ENCODE results near the gene SUMF2. TPM values are rescaled to one million over a fixed set of nuclear protein-coding genes. Genes with fewer than 3 reads are reported as not detected.
"Not testable (repeated sequence)": the region's sequence is repeated elsewhere in the genome, so short reads cannot be mapped to it uniquely, and the experiment has no call there.

The SUMF2 gene
- 71.3 TPM for total RNA-seq

DNA sequence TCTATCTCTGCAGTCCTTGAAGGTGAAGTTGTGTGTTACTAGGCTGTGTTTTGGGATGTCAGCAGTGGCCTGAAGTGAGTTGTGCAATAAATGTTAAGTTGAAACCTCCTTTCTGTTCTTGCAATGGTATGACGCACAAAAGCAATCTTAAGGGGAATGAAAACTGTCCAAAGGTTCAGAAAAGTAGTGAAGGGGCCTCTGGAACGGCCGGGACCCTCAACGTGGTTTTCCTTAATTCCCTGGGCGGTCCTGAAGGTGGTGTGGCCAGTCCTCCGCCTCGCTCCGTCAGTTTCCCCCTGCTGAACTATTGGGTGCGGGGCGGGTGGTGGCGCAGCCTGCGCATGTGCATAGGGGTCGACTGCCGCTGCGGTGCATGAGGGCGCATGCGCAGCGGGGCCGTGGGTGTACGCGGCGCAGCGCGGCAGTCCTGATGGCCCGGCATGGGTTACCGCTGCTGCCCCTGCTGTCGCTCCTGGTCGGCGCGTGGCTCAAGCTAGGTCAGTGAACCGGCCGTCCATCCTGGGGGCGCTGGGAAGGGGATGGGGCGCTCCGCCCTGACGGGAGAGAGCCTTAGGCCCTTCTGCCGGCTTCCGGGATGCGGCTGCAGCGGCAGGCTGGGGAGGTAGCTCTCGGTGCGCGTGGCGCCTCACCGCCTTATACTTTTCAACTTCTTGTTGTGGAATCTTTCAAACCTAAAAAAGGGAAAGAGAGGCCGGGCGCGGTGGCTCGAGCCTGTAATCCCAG lies at the start of gene SUMF2:
Gene SUMF2 (plus strand): TSS at position 405 of the 744 bp plus-strand sequence. CDS start 26 bp downstream, at position 431.
- DNase-seq: peak; percentile 88

DNA sequence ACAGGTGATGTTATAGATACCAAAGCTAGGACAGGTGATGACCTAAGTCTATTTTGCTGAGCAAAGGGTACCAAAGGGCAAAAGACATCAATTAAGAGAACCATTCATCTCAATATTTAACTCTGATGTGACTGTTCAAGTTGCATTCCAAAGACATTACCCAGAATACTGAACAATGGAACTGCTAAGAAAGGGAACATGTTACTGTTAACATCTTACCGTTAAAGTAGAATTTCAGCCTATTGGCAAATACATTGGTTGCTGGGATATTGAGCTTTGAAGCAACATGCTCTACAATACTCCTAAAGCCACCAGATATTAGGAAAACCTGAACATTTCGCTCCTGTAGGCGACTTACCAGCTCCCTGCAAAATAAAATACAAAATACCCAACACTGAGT lies 47.1 kb upstream of the SUMF2 start:
- not testable (repeated sequence) for DNase-seq

DNA sequence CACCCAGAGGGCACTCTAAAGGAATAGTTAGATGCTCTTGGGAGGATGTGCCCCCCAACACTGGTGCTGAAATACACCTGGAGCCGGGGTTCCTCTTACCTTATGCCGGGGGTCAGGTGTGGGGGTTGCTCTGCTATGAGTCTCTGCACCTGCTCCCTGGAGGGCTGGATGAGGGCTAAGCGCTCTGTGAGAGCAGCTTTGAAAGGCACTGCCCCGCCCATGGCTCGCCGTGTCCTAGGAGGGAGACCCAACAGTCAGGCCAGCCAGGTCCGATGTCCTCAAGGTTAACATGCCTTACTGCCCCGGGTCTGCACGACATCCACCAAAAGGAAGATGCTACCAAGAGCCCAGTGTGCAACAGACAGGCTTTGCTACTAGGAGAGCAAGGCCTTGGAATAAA lies 44.6 kb upstream of the SUMF2 start:
- no peak for DNase-seq

DNA sequence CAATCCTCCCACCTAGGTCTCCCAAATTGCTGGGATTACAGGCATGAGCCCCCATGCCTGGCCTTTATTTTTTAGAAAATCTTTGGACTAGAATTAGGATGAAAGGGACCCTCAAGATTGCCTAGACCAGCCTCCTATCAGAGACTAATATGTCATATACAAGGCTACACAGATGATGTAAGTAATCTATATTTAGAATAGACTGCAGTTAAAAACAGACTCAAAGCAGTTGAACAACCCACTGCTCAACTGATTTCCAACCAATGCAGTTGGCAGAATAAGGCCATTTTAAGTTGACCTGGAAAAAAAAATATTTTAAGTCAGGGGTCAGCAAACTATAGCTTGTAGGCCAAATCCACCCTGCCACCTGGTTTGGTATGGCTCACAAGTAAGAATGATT lies 40.6 kb upstream of the SUMF2 start:
- no peak for DNase-seq

DNA sequence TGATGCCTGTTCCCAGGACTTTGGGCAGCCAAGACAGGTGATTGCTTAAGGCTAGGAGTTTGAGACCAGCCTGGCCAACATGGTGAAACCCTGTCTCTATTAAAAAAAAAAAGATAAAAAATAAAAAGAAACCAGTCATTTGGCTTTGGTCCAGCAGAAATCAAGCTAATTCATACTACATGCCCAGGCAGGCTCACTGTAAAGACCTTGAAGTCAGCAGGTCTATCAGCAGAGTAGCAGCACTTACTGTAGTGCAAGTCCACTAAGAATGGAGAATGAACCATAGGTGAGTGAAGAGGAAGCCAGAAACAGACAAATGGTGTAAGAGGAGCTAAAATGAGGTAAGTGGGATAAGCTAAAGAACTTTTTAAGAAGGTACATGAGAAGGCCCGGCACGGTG lies 37.5 kb upstream of the SUMF2 start:
- no peak for DNase-seq

DNA sequence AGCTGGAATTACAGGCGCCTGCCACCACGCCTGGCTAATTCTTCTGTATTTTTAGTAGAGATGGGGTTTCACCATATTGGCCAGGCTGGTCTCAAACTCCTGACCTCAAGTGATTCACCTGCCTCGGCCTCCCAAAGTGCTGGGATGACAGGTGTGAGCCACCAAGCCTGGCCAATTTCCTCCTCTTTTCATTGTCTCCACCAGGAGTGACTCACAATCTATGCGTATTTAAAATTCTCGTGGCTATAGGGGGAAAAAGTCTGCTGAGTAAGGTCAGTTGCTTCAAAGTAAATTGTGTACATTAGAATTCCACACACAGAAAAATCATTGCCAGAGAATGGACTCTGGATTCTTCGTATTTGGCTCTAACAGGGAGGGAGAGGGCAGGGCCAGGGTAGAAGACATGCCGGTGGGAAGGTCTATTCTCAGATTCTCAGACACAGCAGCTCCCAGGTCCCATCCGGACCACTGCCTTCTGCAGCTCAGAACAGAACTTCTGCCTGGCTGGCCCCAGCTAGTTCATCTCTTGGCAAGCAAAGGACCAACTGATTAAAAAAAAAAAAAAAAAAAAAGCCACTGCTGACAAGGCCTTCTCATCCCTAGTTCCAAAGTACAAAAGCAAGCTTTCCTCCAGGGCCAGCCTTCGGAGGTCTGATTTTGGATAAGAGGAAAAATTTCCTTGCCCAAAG lies 35.0 kb upstream of the SUMF2 start:
- no peak for DNase-seq

DNA sequence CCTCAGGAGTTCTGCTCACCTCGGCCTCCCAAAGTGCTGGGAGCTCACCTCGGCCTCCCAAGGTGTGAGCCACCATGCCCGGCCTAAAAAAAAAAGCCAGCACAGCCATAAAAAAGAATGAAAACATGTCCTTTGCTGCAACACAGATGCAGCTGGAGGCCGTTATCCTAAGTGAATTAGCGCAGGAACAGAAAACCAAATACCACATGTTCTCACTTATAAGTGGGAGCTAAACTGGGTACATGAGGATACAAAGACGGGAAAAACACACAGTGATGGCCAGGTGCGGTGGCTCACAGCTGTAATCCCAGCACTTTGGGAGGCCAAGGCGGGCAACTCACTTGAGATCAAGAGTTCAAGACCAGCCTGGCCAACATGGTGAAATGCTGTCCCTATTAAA lies 33.7 kb upstream of the SUMF2 start:
- no peak for DNase-seq

DNA sequence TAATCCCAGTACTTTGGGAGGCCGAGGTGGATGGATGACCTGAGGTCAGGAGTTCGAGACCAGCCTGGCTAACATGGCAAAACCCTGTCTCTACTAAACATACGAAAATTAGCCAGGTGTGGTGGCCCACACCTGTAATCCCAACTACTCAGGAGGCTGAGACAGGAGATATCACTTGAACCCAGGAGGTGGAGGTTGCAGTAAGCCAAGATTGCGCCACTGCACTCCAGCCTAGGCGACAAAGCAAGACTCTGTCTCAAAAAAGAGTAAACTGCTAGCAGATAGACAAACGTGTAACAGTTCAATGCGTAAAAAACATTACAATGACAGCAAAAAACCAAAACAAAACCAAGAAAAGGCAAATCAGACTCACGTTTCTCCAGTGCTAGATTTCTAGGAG lies 32.5 kb upstream of the SUMF2 start:
- not testable (repeated sequence) for DNase-seq

DNA sequence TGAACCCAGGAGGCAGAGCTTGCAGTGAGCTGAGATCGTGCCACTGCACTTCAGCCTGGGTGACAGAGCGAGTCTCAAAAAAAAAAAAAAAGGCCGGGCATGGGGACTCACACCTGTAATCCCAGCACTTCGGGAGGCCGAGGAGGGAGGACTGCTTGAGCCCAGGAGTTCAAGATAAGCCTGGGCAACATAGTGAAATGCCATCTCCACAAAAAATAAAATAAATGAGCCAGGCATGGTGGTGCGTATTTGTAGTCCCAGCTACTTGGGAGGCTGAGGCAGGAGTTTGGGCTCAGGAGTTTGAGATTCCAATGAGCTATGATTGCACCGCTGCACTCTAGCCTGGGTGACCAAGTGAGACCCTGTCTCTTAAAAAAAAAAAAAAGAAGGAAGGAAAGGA lies 31.5 kb upstream of the SUMF2 start:
- not testable (repeated sequence) for DNase-seq

DNA sequence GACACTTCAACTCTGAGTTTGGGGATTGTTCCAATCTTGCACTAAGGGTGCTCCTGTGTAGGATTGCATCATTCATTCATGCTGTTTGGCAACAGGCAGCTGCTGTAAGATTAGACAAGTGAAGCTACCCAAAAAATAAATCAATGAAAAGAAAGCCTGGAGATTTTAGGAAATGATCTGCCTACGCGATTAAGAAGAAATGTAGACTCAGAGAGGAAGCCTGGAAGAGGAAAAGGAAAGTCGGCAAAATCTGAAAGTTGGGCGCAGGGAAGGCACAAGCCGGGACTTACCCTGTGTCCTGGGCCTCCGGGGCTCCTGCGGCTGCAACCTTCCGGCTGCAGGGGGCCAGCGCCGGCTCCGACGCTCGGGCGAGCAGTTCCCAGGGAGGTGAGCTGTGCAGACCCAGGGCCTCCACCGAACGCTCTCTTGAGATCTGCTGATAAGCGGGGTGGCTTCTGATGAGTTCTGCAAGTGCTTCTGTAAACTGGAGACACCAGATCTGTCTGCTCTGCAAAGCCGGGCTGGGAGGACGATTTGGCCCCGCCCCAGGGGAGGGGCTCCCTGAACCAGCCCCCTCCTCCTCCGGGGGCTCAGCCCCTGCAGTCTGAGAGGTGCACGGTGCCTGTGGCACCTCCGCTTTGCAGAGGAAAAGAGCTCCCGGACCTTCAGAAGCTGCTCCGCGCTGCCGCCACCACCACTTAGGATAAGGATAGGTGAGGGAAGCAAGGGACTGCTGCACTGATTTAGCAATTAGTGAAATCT lies 30.2 kb upstream of the SUMF2 start:
- DNase-seq: peak; percentile 22

DNA sequence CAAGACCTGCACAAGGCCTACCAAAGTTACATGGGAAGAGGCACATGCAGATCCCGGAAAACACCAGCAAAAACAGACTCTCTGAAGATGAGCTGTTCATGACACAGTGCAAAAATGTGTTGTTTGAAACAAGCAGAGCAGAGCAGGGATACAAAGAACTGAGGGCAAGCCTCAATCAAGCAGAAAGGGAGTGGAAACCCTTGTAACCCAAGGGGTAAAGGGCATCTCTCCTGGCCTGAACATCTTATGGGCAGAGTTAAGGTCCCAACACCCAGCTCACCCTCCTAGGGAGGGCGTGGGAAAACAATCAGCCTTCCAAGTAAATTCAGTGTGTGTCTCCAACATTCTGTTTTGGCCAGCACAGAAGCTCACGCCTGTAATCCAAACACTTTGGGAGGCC lies 23.4 kb upstream of the SUMF2 start:
- DNase-seq: no peak

DNA sequence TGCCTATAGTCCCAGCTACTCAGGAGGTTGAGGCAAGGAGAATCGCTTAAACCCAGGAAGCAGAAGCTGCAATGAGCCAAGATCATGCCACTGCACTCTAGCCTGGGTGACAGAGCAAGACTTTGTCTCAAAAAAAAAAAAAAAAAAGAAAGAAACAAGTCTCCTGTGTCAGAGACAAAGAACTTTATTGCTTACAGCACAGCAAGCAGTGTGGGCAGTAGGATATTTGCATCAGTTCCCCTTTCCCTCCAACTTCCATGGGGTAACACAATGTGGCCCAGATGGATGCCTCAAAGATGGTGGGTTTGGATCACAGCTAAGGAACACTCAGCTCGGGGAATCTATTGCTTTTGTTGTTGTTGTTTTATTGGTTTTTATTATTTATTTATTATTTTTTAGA lies 18.3 kb upstream of the SUMF2 start:
- not testable (repeated sequence) for DNase-seq

DNA sequence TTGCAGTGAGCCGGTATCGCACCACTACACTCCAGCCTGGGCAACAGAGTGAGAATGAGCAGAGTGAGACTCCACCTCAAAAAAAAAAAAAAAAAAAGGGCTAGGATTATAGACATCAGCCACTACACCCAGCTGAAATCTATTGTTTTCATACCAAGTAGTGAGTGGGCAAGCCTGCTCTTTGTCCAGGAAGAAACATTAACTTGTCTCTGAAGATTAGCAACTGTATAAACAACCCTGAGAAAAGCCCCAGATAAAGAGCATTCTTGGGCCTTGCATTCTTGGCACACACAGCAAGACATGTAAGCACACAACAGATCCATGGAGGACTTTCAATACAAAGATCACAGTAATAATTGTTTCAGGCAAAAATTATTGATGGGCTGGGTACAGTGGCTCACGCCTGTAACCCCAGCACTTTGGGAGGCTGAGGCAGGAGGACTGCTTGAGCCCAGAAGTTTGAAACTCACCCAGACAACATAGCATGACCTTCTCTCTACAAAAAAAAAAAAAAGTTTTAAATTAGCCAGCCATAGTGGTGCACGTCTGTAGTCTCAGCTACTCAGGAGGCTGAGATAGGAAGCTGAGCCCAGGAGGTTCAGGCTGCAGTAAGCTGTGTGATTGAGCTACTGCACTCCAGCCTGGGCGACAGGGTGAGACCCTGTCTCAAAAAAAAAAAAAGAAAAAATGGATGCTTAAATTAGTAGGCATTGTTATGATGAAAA lies 17.2 kb upstream of the SUMF2 start:
- DNase-seq: no peak

DNA sequence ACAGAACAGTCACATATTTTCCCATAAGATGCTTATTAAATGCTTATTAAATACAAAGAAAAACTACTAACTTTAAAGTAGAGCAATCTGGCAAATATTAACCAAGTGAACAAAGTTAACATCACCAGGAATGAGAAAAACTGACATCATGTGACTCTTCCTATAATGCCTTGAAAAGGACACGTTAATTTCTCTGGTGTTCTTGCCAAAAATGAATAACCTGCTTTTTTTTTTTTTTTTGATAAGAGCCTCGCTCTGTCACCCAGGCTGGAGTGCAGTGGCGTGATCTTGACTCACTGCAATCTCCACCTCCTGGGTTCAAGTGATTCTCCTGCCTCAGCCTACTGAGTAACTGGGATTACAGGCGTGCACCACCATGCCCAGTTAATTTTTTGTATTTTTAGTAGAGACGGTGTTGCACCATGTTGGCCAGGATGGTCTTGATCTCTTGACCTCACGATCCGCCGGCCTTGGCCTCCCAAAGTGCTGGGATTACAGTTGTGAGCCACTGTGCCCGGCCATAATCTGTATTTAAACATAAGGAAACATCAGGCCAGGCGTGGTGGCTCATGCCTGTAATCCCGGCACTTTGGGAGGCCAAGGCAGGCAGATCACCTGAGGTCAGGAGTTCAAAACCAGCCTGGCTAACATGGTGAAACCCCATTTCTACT lies 16.5 kb upstream of the SUMF2 start:
- DNase-seq: not testable (repeated sequence)

DNA sequence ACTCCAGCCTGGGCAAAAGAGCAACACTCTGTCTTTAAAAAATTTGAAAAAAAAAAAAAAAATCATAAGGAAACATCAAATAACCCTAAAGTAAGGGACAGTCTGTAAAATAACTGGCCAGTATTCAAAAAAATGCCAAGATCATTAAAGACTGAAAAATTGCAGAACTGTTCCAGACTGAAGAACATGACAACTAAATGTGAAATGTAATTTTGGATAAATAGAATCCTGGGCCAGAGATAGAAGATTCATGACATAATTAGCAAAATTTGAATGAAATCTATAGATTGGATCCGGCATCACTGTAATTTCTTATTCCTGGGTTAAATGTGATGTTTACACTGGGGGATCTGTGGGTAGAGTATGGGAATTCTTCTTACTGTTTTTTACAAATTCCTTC lies 15.8 kb upstream of the SUMF2 start:
- DNase-seq: no peak

DNA sequence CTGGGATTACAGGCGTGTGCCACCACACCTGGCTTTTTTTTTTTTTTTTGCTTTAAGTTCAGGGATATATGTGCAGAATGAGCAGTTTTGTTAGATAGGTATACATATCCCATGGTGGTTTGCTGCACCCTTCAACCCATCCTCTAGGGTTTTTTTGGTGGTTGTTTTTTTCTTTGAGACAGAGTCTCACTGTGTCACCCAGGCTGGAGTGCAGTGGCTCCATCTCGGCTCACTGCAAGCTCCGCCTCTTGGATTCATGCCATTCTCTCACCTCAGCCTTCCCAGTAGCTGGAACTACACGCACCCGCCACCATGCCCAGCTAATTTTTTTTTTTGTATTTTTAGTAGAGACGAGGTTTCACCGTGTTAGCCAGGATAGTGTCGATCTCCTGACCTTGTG lies 15.3 kb upstream of the SUMF2 start:
- not testable (repeated sequence) for DNase-seq

DNA sequence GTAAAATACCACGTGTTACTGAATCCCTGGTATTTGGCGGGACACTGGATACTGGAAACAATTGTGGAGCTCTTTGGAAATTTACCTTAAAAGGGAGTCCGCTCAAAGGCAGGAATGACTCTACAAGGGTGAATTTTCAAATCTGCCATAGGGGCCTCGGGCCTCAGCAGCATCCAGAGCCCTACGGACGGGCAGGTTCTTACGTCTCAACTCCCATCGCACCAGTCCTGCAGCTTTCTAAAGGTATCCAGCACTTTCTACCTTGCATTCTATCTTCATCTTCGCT lies 13.1 kb upstream of the SUMF2 start:
- no peak for DNase-seq

DNA sequence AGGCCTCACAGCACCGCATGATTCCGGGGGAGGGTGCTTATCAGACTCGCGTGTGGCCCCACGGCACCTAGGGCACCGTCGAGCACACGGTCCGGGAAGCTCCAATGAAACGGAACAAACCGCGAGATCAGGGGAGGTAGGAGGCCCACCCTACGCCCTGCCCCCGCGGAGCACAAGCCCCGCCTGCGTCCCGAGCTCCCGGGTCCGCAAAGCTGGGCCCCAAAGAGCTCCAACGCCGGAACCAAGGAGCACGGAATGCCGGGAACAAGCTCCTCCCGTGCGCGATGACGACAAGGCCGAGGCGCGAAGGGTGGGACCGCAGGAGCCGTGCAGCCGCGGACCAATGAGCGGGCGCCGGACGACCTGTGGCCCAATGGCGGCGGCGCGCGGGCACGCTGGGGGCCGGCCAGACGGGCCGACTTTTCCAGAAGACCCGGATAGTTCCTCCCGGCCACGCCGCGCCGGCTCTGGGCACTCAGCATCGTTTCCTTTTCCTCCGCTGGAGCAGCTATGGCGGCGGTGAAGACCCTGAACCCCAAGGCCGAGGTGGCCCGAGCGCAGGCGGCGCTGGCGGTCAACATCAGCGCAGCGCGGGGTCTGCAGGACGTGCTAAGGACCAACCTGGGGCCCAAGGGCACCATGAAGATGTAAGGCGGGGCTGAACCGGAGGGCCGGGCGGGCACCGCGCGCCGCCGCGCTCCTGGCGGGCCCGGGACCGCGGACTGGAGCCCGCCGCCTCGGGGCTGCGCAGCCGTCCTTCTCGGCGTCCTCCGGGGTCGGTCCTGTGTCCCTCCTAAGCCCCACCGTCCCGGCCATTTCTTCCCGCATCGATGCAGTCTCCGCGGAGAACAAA lies 12.5 kb upstream of the SUMF2 start, which contains the start of the genes CCT6A and PSPH:
Gene CCT6A (plus strand): TSS at position 427 of the 853 bp plus-strand sequence. CDS start 84 bp downstream, at position 511.
Gene PSPH (minus strand): TSS at position 106 of the 853 bp plus-strand sequence. CDS start 30,232 bp downstream, outside the sequence.
- DNase-seq: peak; percentile 95

DNA sequence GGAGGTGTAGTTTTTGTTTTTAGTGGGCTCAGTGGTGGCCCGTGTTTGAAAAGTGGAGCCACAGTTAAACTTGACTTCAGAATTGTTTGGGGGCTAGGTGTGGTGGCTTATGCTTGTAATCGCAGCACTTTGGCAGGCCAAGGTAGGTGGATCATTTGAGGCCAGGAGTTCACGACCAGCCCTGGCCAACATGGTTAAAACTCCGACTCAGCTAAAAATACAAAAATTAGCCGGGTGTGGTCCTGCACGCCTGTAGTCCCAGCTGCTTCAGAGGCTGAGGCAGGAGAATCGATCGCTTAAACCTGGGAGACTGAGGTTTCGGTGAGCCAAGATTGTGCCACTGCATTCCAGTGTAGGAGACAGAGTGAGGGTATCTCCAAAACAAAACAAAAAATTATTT lies 10.7 kb upstream of the SUMF2 start:
- no peak for DNase-seq

DNA sequence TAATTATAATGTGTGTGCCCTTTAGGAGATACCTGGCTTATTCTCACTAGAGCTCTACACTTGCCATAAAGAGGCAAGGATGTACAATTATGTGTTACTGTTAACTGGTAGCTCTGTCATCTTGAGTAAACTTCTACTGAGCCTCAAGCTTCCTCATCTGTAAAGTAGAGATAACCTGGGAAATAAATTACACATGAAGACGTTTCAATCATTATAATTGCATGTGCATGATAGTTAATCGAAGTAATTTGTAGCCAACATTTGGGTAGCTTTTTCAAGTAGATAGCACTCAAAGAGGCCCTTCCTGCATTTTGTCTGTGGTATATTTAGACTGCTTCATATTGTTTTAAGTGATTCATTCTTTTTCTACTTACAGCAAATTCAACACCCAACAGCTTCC lies 10.1 kb upstream of the SUMF2 start:
- no peak for DNase-seq

DNA sequence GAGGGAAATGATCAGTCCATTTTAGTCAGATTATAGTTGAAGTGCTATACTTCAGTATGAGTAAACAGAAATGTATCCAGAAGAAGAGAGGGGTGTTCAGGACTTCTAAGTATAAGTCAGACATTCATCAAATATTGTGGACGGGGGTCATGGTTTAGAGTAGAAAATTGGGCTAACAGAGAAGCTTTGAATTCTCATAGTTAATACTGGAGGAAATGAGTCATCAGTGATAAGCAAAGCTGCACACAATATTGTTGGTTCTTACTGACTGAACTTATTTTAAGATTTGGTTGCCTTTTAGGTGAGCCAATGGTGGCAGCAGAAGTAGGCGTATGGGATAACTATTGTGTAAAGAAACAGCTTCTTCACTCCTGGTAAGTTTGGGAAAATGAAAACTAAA lies 1.7 kb upstream of the SUMF2 start:
- DNase-seq: no peak

Measured in occipital lobe (tissue), 2 donors.